Choroid plexus epithelial cell (primary cell): Measurements from ENCODE around the gene TTC4.

Source experiments
- DNase-seq: peaks from one replicate; pipeline ENCODE4 v3.0.0-alpha.2; 2010; ENCODE audit warnings: low read depth
- H3K4me3 ChIP-seq: 2 replicates; pipeline ENCODE4 v1.5.1; 2011; ENCODE audit warnings: low read depth, mild to moderate bottlenecking, control low read depth, low read length, moderate library complexity
- CTCF ChIP-seq: conservative IDR thresholded peaks from 2 replicates; pipeline ENCODE4 v1.5.1; 2011; ENCODE audit warnings: low read depth, mild to moderate bottlenecking, control low read depth, inconsistent platforms, low read length, moderate library complexity

Gene TTC4

DNA sequence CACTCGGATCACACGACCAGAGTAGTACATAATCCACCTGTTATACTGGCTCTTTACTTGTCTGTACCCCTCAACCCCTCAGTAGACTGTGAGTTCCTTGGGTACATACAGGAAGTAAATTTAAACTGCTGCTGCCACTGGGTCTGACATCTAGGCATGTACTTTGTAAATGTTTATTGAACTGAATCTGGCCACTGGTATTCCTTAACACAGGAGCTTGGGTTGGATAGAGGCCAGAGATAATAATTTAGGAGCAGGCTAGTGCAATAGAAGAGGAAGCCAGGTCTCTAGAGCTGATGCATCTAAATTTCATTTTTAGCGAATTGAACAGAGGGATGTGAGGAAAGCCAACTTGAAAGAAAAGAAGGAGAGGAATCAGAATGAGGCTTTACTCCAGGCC lies 12.4 kb downstream of the TTC4 start:
- TF ChIP-seq CTCF = no peak
- no peak overlapping the region for H3K4me3 ChIP-seq
- DNase-seq = peak; percentile 10

- no peak for DNase-seq
- H3K4me3 ChIP-seq = no peak overlapping the region
- no peak for TF ChIP-seq CTCF
Measured at GRCh38 chr1:54736685-54737084, 21.0 kb downstream of the TTC4 start.

DNA sequence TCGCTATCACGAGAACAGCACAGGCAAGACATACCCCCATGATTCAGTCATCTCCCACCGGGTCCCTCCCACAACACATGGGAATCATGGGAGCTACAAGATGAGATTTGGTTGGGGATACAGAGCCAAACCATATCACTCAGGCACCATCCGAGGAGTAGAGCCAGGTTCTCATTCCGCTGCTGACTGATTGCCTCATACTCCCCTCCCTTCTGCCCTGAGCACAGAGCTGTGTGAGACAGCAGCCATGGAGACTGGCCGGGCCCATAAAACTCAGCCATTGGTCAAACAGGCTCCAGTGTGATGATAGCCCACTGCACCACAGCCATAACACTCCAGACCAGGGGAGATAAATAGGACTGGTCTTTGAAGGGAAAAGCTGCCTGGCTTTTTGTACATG lies 22.6 kb downstream of the TTC4 start:
- no peak for DNase-seq
- no peak overlapping the region for H3K4me3 ChIP-seq
- no peak for TF ChIP-seq CTCF

DNA sequence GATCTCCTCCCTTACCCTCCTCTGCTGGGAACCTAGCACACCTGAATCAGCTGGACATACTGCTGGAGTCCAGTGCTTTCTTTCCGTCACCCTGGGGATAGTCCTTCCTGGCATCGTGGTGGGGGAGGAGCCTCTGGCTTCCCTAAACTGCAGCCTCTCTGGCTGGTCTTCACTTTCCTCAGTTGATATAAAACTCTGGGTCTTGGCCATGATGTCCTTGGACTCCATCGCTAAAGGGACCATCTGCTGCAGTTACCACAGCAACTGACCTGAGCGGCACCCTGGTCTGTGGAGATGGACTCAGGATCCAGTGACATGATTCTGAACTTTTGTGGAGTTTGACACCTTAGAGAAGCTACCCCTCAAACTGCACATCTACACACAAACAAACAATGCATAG lies 25.9 kb downstream of the TTC4 start:
- H3K4me3 ChIP-seq = no peak overlapping the region
- TF ChIP-seq CTCF = no peak
- no peak for DNase-seq

DNA sequence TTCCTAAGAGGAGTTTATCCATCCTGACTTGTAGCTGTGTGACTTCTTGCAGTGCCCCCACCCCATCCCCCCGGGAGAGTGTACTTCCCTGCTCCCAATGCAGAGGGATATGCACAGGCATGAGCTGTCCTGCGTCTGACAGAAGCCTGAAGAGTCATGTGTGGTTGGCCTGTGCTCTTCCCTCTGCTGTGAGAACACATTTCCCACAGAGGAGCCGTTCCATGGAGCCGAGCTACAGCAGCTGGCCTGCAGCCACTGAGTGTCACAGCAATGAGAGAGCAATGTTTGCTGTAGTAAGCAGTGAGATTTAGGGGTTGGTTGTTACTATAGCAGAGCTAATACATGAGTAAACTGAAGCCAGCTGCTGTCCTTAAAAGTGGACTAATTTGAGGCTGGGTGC lies 26.6 kb downstream of the TTC4 start:
- DNase-seq = peak; percentile 50
- no peak overlapping the region for H3K4me3 ChIP-seq
- TF ChIP-seq CTCF = no peak

DNA sequence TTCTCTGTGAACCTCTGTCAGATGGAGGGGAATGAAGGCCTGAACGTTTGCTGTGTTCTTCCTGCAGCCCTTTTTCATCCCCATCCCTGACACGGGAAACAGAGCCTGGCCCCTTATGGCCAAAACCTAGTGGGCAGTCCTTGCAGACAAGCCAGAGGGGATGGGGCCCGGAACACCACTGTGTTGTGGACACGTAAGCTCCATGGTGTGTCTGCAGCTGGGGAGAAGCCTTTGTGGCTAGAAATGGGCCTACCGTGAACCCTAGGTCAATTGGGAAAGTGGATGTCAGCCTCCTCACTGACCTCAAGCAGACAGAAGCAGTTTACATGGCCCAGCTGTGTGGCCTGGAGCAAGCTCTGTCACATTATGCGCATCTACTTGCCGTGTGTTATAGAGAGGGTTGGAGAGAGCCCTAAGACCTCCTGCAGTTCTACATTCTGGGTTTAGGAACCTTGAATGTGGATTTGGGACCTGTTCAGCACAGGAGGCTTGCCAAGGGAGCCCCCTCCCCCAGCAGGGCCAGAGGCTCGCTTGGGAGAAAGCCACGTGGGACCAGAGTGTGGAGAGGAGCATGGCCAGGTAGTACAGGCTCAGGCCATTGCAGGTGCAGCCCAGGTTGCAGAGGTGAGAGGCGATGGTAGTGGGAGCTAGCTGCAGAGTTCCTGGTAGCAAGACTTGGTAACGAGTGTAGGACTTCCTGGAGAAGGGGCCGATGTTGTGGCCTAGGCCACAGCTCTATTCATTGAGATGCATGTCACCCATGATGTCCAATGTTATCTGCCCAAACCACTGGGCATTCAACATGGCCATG lies 28.0 kb downstream of the TTC4 start:
- no peak for DNase-seq
- no peak overlapping the region for H3K4me3 ChIP-seq
- no peak for TF ChIP-seq CTCF

GRCh38 chr1:54744696-54745095 lies 29.0 kb downstream of the TTC4 start:
- no peak for TF ChIP-seq CTCF
- no peak for DNase-seq

More at GRCh38 chr1:54744696-54745095, 29.0 kb downstream of the TTC4 start:
- H3K4me3 ChIP-seq = no peak overlapping the region
